Tibial nerve (tissue), 3 donors: ENCODE results near the gene SPNS3.

ENCODE experiments used
- CTCF ChIP-seq, 5 experiments: fragments of 200-600 bp in 3 of 5; fragments of 450-650 bp in 2 of 5; sonication (generic) in 3 of 5; IDR thresholded peaks; one replicate each; pipeline ENCODE4 v1.5.1; 2016 to 2019; ENCODE audit warnings: antibody characterized with exemption in 5 of 5, mild to moderate bottlenecking in 3 of 5, moderate library complexity in 2 of 5
- POLR2A ChIP-seq, 2 donors: fragments of 450-650 bp; IDR thresholded peaks; one replicate each; pipeline ENCODE4 v1.6.1; 2017; ENCODE audit warnings: antibody characterized with exemption in 2 of 2, mild to moderate bottlenecking in 2 of 2, moderate library complexity in 2 of 2

- no peak for TF ChIP-seq POLR2A (IDR thresholded peaks at IDR 0.05)
- TF ChIP-seq CTCF (IDR thresholded peaks at IDR 0.05): no peak
Observed at GRCh38 chr17:4417129-4417667, 16.5 kb upstream of the SPNS3 start.
